HepG2 (cell line): Measurements from ENCODE around the gene B3GNT7. TPM values are rescaled to one million over a fixed set of nuclear protein-coding genes. Genes with fewer than 3 reads are reported as not detected.

Experiments used
- ATAC-seq: fragments of 200-7000 bp; cut with Tn5 transposase; 3 replicates; pipeline ENCODE4 v1.9.1; 2020; ENCODE audit warnings: mild to moderate bottlenecking, moderate library complexity
- BruUV-seq: library from RNA; stranded (reverse); fragments of 400-500 nt; replicated peaks from 2 replicates; lab custom pipeline; 2021; lab: Mats Ljungman, UMichigan
- CTCF ChIA-PET: fragments of 300-600 bp; formaldehyde crosslinking; extraction: SDS; loops from one replicate; lab custom pipeline; 2021; ENCODE audit warnings: low total read pairs, inconsistent platforms, low intra/inter-chr PET ratio; lab: Yijun Ruan, JAX
- POLR2A ChIA-PET: fragments of 350-600 bp; sonication (Branson Sonifier 250); formaldehyde crosslinking; loops from one replicate; lab custom pipeline; 2020; ENCODE audit warnings: antibody characterized with exemption, inconsistent platforms; lab: Yijun Ruan, JAX
- DNase-seq: peaks from one replicate; pipeline ENCODE4 v3.0.0-alpha.2; 2015; ENCODE audit warnings: low spot score
- FAIRE-seq: peaks from 3 replicates; lab custom pipeline; 2011; peaks lifted over from hg19 to GRCh38; lab: Jason Lieb, UNC
- H2AFZ ChIP-seq: one replicate; pipeline ENCODE4 v1.6.1; 2011; ENCODE audit warnings: low read length, inconsistent platforms
- H3K27ac ChIP-seq: fragments of 300-600 bp; 3 replicates; pipeline ENCODE4 v1.8.0; 2011; ENCODE audit warnings: mixed run types, mild to moderate bottlenecking, mixed read lengths, low read length, inconsistent platforms; ENCODE audit not compliant: insufficient read depth; ENCODE audit errors: extremely low read length
- H3K27me3 ChIP-seq, 2 experiments: fragments of 200-600 bp in 1 of 2; 2 replicates in 1 of 2; 3 replicates in 1 of 2; pipeline versions ENCODE4 v1.6.0 to v1.8.0; 2011; ENCODE audit warnings: low read length in 2 of 2, mild to moderate bottlenecking in 2 of 2, moderate library complexity in 2 of 2, inconsistent platforms in 1 of 2; ENCODE audit not compliant: insufficient read depth in 2 of 2, control insufficient read depth in 1 of 2
- H3K36me3 ChIP-seq, 2 experiments: fragments of 200-600 bp in 1 of 2; replicated peaks in 1 of 2; 2 replicates in 1 of 2; 3 replicates in 1 of 2; pipeline versions ENCODE4 v1.5.1 to v1.8.0; 2011; ENCODE audit warnings: low read length in 2 of 2, inconsistent platforms in 1 of 2; ENCODE audit not compliant: insufficient read depth in 2 of 2, control insufficient read depth in 1 of 2
- H3K4me1 ChIP-seq: 2 replicates; pipeline ENCODE4 v1.5.1; 2012; ENCODE audit warnings: low read length, inconsistent platforms; ENCODE audit not compliant: insufficient read depth
- H3K4me2 ChIP-seq: 2 replicates; pipeline ENCODE4 v1.6.0; 2011; ENCODE audit warnings: low read depth, low read length, inconsistent platforms
- H3K4me3 ChIP-seq, 3 experiments: fragments of 200-600 bp in 1 of 3; sonication (generic), shearing (Covaris generic) in 1 of 3; replicated peaks in 1 of 3; 2 replicates each; pipeline ENCODE4 v1.5.1; 2011 to 2016; ENCODE audit warnings: low read length in 3 of 3, inconsistent platforms in 2 of 3, low read depth in 2 of 3, mild to moderate bottlenecking in 2 of 3, control low read depth in 1 of 3, mixed read lengths in 1 of 3; ENCODE audit not compliant: insufficient read depth in 1 of 3
- H3K79me2 ChIP-seq: one replicate; pipeline ENCODE4 v1.6.1; 2011; ENCODE audit warnings: low read length, inconsistent platforms; ENCODE audit not compliant: insufficient read depth
- H3K9ac ChIP-seq: 2 replicates; pipeline ENCODE4 v1.6.0; 2011; ENCODE audit warnings: mild to moderate bottlenecking, low read depth, low read length, inconsistent platforms; ENCODE audit not compliant: insufficient read depth
- H3K9me3 ChIP-seq: 2 replicates; pipeline ENCODE4 v1.5.1; 2012; ENCODE audit warnings: mild to moderate bottlenecking, low read length
- H4K20me1 ChIP-seq: 2 replicates; pipeline ENCODE4 v1.6.0; 2011; ENCODE audit warnings: inconsistent platforms, mild to moderate bottlenecking, low read length, moderate library complexity; ENCODE audit not compliant: insufficient read depth
- CCDC6 ChIP-seq: sonication (generic); formaldehyde crosslinking; IDR thresholded peaks from 2 replicates; pipeline ENCODE4 v1.8.1; 2022; ENCODE audit warnings: mild to moderate bottlenecking, missing genetic modification reagents, moderate library complexity
- CEBPG ChIP-seq: IDR thresholded peaks from 2 replicates; pipeline ENCODE4 v1.6.1; 2016
- FOXO1 ChIP-seq: sonication (generic); formaldehyde crosslinking; IDR thresholded peaks from 2 replicates; pipeline ENCODE4 v1.4.0; 2020; ENCODE audit warnings: missing genetic modification reagents
- HNF4G ChIP-seq, 2 experiments: sonication (generic) in 1 of 2; formaldehyde crosslinking in 1 of 2; IDR thresholded peaks; 2 replicates each; pipeline versions ENCODE4 v1.4.0 to v1.6.1; 2011 to 2020; ENCODE audit warnings: borderline replicate concordance in 2 of 2, low read depth in 2 of 2, mild to moderate bottlenecking in 2 of 2, low read length in 1 of 2, missing genetic modification reagents in 1 of 2, moderate library complexity in 1 of 2
- MZF1 ChIP-seq: sonication (generic); formaldehyde crosslinking; IDR thresholded peaks from 2 replicates; pipeline ENCODE4 v1.8.1; 2023; ENCODE audit warnings: mild to moderate bottlenecking, missing genetic modification reagents, borderline replicate concordance
- PBX3 ChIP-seq: sonication (generic); formaldehyde crosslinking; IDR thresholded peaks from 2 replicates; pipeline ENCODE4 v1.8.1; 2023; ENCODE audit warnings: missing genetic modification reagents, inconsistent platforms, borderline replicate concordance
- SRSF4 ChIP-seq: fragments of 200-400 bp; formaldehyde crosslinking; IDR thresholded peaks from one replicate; pipeline ENCODE4 v1.6.1; 2018; ENCODE audit warnings: mild to moderate bottlenecking, low read depth, low read length, moderate library complexity; ENCODE audit not compliant: poor library complexity, severe bottlenecking
- TFDP1 ChIP-seq: IDR thresholded peaks from 2 replicates; pipeline ENCODE4 v1.6.1; 2016; ENCODE audit warnings: missing compliant biosample characterization, missing genetic modification reagents, borderline replicate concordance
- ZBTB26 ChIP-seq: IDR thresholded peaks from 2 replicates; pipeline ENCODE4 v1.6.1; 2016; ENCODE audit warnings: missing compliant biosample characterization, missing genetic modification reagents, borderline replicate concordance
- ZFP90 ChIP-seq: sonication (generic); formaldehyde crosslinking; IDR thresholded peaks from 2 replicates; pipeline ENCODE4 v1.8.0; 2022; ENCODE audit warnings: missing genetic modification reagents, mild to moderate bottlenecking, inconsistent platforms, borderline replicate concordance
- ZKSCAN8 ChIP-seq: IDR thresholded peaks from 2 replicates; pipeline ENCODE4 v1.6.1; 2016; ENCODE audit warnings: borderline replicate concordance, missing genetic modification reagents, missing compliant biosample characterization
- ZNF7 ChIP-seq: IDR thresholded peaks from 2 replicates; pipeline ENCODE4 v1.6.1; 2016; ENCODE audit warnings: missing biosample characterization, missing genetic modification reagents
- WGBS: methylation state at CpG from one replicate; pipeline ENCODE4 v1.1.6; 2017; ENCODE audit warnings: low lambda C conversion rate; 5-methylcytosine and 5-hydroxymethylcytosine counted together
- in situ Hi-C: cut with HindIII; loops from 2 replicates; pipeline ENCODE4 v1.10.0; 2017; ENCODE audit warnings: low pct_unique_long_range_greater_than_20kb; ENCODE audit not compliant: extremely low pct_ligation_motif_present
- intact Hi-C: fragments of 100-400 bp; cut with micrococcal nuclease; formaldehyde crosslinking; loops from one replicate; pipeline ENCODE4 v1.10.0; 2022; ENCODE audit not compliant: unreplicated experiment
- polyA plus RNA-seq, 8 experiments: library from polyadenylated mRNA; depleted of rRNA in 3 of 8; stranded (reverse) in 7 of 8; unstranded in 1 of 8; fragments of >200 nt; fragmentation: Illumina TruSeq in 4 of 8; extraction: Trizol in 4 of 8; gene quantifications; 2 replicates each; pipeline versions ENCODE4 v1.2.1 to v1.2.3, GENCODE V29; 2011 to 2016; ENCODE audit warnings: low read depth in 4 of 8, missing spikeins in 1 of 8, mixed read lengths in 1 of 8; ENCODE audit not compliant: insufficient read depth in 1 of 8
- total RNA-seq, 5 experiments: library from RNA; depleted of rRNA; stranded (reverse); fragments of >200 nt; fragmentation: Illumina TruSeq; extraction: Trizol; gene quantifications; 2 replicates each; pipeline ENCODE4 v1.2.3, GENCODE V29; 2016; ENCODE audit warnings: low read depth in 1 of 5
- TF ChIP-seq, protein P1 (sequence below): sonication (generic); formaldehyde crosslinking; IDR thresholded peaks from 2 replicates; pipeline ENCODE4 v1.4.0; 2020; ENCODE audit warnings: missing genetic modification reagents
- TF ChIP-seq, protein P2 (sequence below): sonication (generic); formaldehyde crosslinking; IDR thresholded peaks from 2 replicates; pipeline ENCODE4 v1.9.0; 2021; ENCODE audit warnings: missing genetic modification reagents, mild to moderate bottlenecking, borderline replicate concordance
- TF ChIP-seq, protein P3 (sequence below): IDR thresholded peaks from 2 replicates; pipeline ENCODE4 v1.6.1; 2012; ENCODE audit warnings: inconsistent platforms

B3GNT7 gene
- total and polyA plus RNA-seq, 2 of the 13 experiments (the other 11 are each of a cell fraction or from before 2014, with no cell fraction given), result 0.04 to 0.24 TPM

DNA sequence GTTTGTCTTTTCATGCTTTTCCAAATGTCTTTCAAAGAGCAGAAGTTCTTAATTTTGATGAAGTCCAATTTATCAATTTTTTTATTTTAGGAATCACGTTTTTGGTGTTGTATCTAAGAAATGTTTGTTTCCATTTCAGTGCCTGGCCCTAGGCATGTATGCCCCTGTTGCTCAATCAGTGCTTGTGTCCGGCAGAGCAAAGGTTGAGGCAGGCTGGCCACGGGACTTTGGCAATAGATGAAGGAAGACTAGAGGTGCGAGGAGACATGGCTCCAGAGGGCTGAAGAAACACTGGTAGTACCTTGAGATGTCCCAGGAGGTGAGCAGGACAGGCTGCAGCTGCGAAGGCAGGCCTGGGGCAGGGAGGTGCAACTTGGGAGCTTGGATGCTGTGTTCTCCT, 10.1 kb upstream of the B3GNT7 start:
- CTCF ChIA-PET, result no interaction called here
- H2AFZ ChIP-seq, result no peak overlapping the region
- no TSS peak for BruUV-seq
- DNase-seq, result no peak
- POLR2A ChIA-PET, result no interaction called here
- H3K36me3 ChIP-seq, result no peaks in the 10 kb centered on the region
- no peak overlapping the region for H3K4me3 ChIP-seq
- H4K20me1 ChIP-seq, result no peaks in the 10 kb centered on the region
- no peaks in the 10 kb centered on the region for H3K9me3 ChIP-seq
- in situ Hi-C loops (no loop called here), intact Hi-C loops (no loop called here)
- peaks cover 0 to 26% of the 10 kb centered on the region in 2 experiments for H3K27me3 ChIP-seq
- H3K27ac ChIP-seq, result no peak overlapping the region
- no peak for ATAC-seq
- 9% methylated on average over 5 of the region's 5 CpGs for WGBS
- peaks cover 25% of the 10 kb centered on the region for H3K4me1 ChIP-seq
- no peaks in the 10 kb centered on the region for H3K79me2 ChIP-seq
- no peak overlapping the region for H3K4me2 ChIP-seq
- FAIRE-seq, result peak; percentile 61
- H3K9ac ChIP-seq, result no peak overlapping the region
- no peak for TF ChIP-seq TFDP1 (CRISPR knock-in tag)
- TF ChIP-seq HNF4G (IDR thresholded peaks at IDR 0.05; ENCODE audit: borderline replicate concordance, low read depth, low read length), result peak; percentile 57; the same call in 1 of the 2 replicates
- no peak for TF ChIP-seq HNF4G (CRISPR knock-in tag; IDR thresholded peaks at IDR 0.05; ENCODE audit: borderline replicate concordance, low read depth)
- no peak for TF ChIP-seq MZF1 (CRISPR knock-in tag)
- TF ChIP-seq ZNF7 (CRISPR knock-in tag), result no peak
- TF ChIP-seq, protein P1, sequence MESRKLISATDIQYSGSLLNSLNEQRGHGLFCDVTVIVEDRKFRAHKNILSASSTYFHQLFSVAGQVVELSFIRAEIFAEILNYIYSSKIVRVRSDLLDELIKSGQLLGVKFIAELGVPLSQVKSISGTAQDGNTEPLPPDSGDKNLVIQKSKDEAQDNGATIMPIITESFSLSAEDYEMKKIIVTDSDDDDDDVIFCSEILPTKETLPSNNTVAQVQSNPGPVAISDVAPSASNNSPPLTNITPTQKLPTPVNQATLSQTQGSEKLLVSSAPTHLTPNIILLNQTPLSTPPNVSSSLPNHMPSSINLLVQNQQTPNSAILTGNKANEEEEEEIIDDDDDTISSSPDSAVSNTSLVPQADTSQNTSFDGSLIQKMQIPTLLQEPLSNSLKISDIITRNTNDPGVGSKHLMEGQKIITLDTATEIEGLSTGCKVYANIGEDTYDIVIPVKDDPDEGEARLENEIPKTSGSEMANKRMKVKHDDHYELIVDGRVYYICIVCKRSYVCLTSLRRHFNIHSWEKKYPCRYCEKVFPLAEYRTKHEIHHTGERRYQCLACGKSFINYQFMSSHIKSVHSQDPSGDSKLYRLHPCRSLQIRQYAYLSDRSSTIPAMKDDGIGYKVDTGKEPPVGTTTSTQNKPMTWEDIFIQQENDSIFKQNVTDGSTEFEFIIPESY (CRISPR knock-in tag), result 0 out of 2 replicates have a peak, but pooled peaks have one; percentile 13
- TF ChIP-seq SRSF4, result no peak
- no peak for TF ChIP-seq ZBTB26 (CRISPR knock-in tag)
- TF ChIP-seq, protein P2, sequence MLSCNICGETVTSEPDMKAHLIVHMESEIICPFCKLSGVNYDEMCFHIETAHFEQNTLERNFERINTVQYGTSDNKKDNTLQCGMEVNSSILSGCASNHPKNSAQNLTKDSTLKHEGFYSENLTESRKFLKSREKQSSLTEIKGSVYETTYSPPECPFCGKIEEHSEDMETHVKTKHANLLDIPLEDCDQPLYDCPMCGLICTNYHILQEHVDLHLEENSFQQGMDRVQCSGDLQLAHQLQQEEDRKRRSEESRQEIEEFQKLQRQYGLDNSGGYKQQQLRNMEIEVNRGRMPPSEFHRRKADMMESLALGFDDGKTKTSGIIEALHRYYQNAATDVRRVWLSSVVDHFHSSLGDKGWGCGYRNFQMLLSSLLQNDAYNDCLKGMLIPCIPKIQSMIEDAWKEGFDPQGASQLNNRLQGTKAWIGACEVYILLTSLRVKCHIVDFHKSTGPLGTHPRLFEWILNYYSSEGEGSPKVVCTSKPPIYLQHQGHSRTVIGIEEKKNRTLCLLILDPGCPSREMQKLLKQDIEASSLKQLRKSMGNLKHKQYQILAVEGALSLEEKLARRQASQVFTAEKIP (CRISPR knock-in tag), result no peak
- no peak for TF ChIP-seq CCDC6 (CRISPR knock-in tag)
- TF ChIP-seq PBX3, result no peak
- no peak for TF ChIP-seq ZFP90 (CRISPR knock-in tag)
- TF ChIP-seq, protein P3, sequence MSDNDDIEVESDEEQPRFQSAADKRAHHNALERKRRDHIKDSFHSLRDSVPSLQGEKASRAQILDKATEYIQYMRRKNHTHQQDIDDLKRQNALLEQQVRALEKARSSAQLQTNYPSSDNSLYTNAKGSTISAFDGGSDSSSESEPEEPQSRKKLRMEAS, result peak; percentile 57; the same call in 1 of the 2 replicates
- TF ChIP-seq ZKSCAN8 (CRISPR knock-in tag), result peak; percentile 99
- no peak for TF ChIP-seq FOXO1
- peak; percentile 78 for TF ChIP-seq CEBPG (CRISPR knock-in tag)
